ENCODE data around the gene CLIC5. TPM values are rescaled to one million over a fixed set of nuclear protein-coding genes. Genes with fewer than 3 reads are reported as not detected.

Gene CLIC5
- total RNA-seq, 1 donor from 2014 or later = 0.32 TPM

DNA sequence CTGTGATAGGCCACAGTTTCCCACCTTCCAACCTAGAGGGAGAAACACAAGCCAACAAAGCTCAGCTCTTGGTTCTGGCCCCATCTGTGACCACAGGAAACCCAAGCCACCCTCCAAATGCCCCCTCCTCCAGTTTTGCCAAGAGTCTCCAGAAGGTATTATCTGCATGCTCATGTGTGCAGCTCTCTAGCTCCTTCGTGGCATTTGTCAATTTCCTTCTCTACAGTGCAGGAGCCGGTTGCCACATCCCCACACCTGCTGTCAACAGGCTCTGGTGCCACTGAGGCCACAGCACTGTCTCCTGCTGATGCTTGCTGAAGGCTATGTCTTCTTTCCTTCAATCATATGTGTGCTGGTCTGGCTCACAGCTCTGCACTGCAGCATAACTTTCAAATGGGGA is 177.2 kb downstream of the CLIC5 start:
- Histone ChIP-seq H3K9me3 (ENCODE audit: insufficient read depth, low read depth, low read length) (no peaks in the 10 kb centered on the region), H3K4me2 (ENCODE audit: low read length) (no peak overlapping the region), H3K27me3 (ENCODE audit: insufficient read depth, low read length) (no peaks in the 10 kb centered on the region), H3K4me1 (ENCODE audit: insufficient read depth, low read length) (no peaks in the 10 kb centered on the region), H3K36me3 (ENCODE audit: insufficient read depth, low read length) (no peaks in the 10 kb centered on the region), H3K27ac (ENCODE audit: low read depth, low read length) (no peak overlapping the region), H2AFZ (ENCODE audit: low read depth, low read length) (no peak overlapping the region), H3K79me2 (ENCODE audit: insufficient read depth, low read length) (no peaks in the 10 kb centered on the region), H3K9ac (ENCODE audit: low read length) (no peak overlapping the region), H4K20me1 (ENCODE audit: insufficient read depth, low read length) (no peaks in the 10 kb centered on the region), H3K4me3 (ENCODE audit: insufficient read depth, low read depth, low read length) (no peak overlapping the region)
- H3K9me3 Mint-ChIP-seq (ENCODE audit: unreplicated experiment) = peaks cover 2% of the 10 kb centered on the region
- H3K27ac Mint-ChIP-seq (ENCODE audit: unreplicated experiment) = no peak overlapping the region
- DNase-seq (ENCODE audit: low read depth) (no peak), FAIRE-seq (no peak)
- no peaks in the 10 kb centered on the region for H3K36me3 Mint-ChIP-seq (ENCODE audit: low read depth, unreplicated experiment)
- H3K4me3 Mint-ChIP-seq (ENCODE audit: unreplicated experiment) = no peak overlapping the region
- peaks cover 11% of the 10 kb centered on the region for H3K4me1 Mint-ChIP-seq (ENCODE audit: low read depth, unreplicated experiment)
- H3K27me3 Mint-ChIP-seq (ENCODE audit: low read depth, unreplicated experiment) = peaks cover 25% of the 10 kb centered on the region
- no peak for TF ChIP-seq CTCF (IDR thresholded peaks at IDR 0.05; ENCODE audit: insufficient read depth, low read depth, low read length)
- TF ChIP-seq EZH2 (IDR thresholded peaks at IDR 0.05; ENCODE audit: insufficient read depth, low read length) = no peak

GRCh38 chr6:45837541-45838200 is 178.0 kb downstream of the CLIC5 start:
- FAIRE-seq (no peak), DNase-seq (ENCODE audit: low read depth) (no peak)
- Mint-ChIP-seq H3K4me1 (ENCODE audit: low read depth, unreplicated experiment) (peaks cover 11% of the 10 kb centered on the region), H3K27me3 (ENCODE audit: low read depth, unreplicated experiment) (peaks cover 21% of the 10 kb centered on the region), H3K27ac (ENCODE audit: unreplicated experiment) (no peak overlapping the region), H3K4me3 (ENCODE audit: unreplicated experiment) (no peak overlapping the region), H3K9me3 (ENCODE audit: unreplicated experiment) (peaks cover 2% of the 10 kb centered on the region), H3K36me3 (ENCODE audit: low read depth, unreplicated experiment) (no peaks in the 10 kb centered on the region)
- Histone ChIP-seq H3K9ac (ENCODE audit: low read length) (no peak overlapping the region), H3K79me2 (ENCODE audit: insufficient read depth, low read length) (no peaks in the 10 kb centered on the region), H3K4me2 (ENCODE audit: low read length) (no peak overlapping the region), H3K9me3 (ENCODE audit: insufficient read depth, low read depth, low read length) (no peaks in the 10 kb centered on the region), H3K4me1 (ENCODE audit: insufficient read depth, low read length) (no peaks in the 10 kb centered on the region), H4K20me1 (ENCODE audit: insufficient read depth, low read length) (no peaks in the 10 kb centered on the region), H2AFZ (ENCODE audit: low read depth, low read length) (no peak overlapping the region), H3K36me3 (ENCODE audit: insufficient read depth, low read length) (no peaks in the 10 kb centered on the region), H3K27me3 (ENCODE audit: insufficient read depth, low read length) (no peaks in the 10 kb centered on the region), H3K4me3 (ENCODE audit: insufficient read depth, low read depth, low read length) (no peak overlapping the region), H3K27ac (ENCODE audit: low read depth, low read length) (no peak overlapping the region)
- TF ChIP-seq EZH2 (IDR thresholded peaks at IDR 0.05; ENCODE audit: insufficient read depth, low read length) (no peak), CTCF (IDR thresholded peaks at IDR 0.05; ENCODE audit: insufficient read depth, low read depth, low read length) (no peak)

- Histone ChIP-seq H3K27me3 (ENCODE audit: insufficient read depth, low read length) (no peaks in the 10 kb centered on the region), H3K4me3 (ENCODE audit: insufficient read depth, low read depth, low read length) (no peak overlapping the region), H3K4me1 (ENCODE audit: insufficient read depth, low read length) (no peaks in the 10 kb centered on the region), H3K9ac (ENCODE audit: low read length) (no peak overlapping the region), H3K27ac (ENCODE audit: low read depth, low read length) (no peak overlapping the region), H2AFZ (ENCODE audit: low read depth, low read length) (no peak overlapping the region), H3K79me2 (ENCODE audit: insufficient read depth, low read length) (no peaks in the 10 kb centered on the region), H4K20me1 (ENCODE audit: insufficient read depth, low read length) (no peaks in the 10 kb centered on the region), H3K36me3 (ENCODE audit: insufficient read depth, low read length) (no peaks in the 10 kb centered on the region), H3K9me3 (ENCODE audit: insufficient read depth, low read depth, low read length) (no peaks in the 10 kb centered on the region), H3K4me2 (ENCODE audit: low read length) (no peak overlapping the region)
- Mint-ChIP-seq H3K9me3 (ENCODE audit: unreplicated experiment) (peaks cover 2% of the 10 kb centered on the region), H3K4me3 (ENCODE audit: unreplicated experiment) (no peak overlapping the region), H3K27ac (ENCODE audit: unreplicated experiment) (no peak overlapping the region), H3K36me3 (ENCODE audit: low read depth, unreplicated experiment) (no peaks in the 10 kb centered on the region), H3K4me1 (ENCODE audit: low read depth, unreplicated experiment) (peaks cover 11% of the 10 kb centered on the region), H3K27me3 (ENCODE audit: low read depth, unreplicated experiment) (peaks cover 21% of the 10 kb centered on the region)
- DNase-seq (ENCODE audit: low read depth) (no peak), FAIRE-seq (no peak)
- TF ChIP-seq CTCF (IDR thresholded peaks at IDR 0.05; ENCODE audit: insufficient read depth, low read depth, low read length) (no peak), EZH2 (IDR thresholded peaks at IDR 0.05; ENCODE audit: insufficient read depth, low read length) (no peak)
Measured at GRCh38 chr6:45836984-45837383, 178.7 kb downstream of the CLIC5 start.

Data from astrocyte (in vitro differentiated cells and primary cell).